Activated CD8-positive, alpha-beta memory T cell treated with anti-CD3 and anti-CD28 coated beads, Interleukin-2, amount 50 U/mL, for 4 hours (primary cell): ENCODE results near the gene SESN3.
"Not testable (repeated sequence)": the region's sequence is repeated elsewhere in the genome, so short reads cannot be mapped to it uniquely, and the experiment has no call there.

Source experiments
- DNase-seq: peaks from one replicate; pipeline ENCODE4 v3.0.0-alpha.2; 2020

Gene SESN3

DNA sequence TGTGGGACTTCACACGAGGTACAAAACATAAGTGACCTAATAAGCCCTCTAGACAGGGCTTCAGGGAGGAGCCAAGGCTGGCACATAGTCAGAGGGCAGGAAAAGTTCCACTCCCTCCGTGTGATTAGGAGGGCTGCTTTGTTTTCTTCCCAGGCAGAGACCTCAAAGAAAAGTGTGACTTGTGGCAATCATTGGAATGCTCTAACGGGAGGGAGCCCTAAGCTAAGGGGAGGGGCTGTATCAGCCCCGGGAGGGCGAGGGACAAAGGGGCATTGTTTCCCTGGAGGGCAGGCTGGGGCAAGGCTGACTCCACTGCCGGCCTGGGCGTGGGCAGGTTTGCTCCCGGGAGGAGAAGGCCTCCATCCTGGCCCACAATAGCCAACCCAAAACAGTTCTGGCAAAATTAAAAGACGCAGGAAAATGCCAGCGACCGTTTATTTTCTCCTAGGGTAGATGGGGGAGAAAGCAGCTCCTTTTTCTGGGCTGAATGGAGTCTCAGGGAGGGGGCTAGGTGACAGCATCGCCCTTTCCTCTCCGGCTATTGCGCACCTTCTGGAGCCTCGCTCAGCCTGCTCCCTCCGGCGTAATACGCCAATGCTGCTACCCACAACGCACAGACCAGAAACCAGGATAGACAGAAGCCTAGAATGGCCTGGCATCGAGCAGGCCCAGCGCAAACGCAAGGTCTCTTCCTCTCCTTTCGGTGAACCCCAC is 81.2 kb downstream of the SESN3 start:
- no peak for DNase-seq

DNA sequence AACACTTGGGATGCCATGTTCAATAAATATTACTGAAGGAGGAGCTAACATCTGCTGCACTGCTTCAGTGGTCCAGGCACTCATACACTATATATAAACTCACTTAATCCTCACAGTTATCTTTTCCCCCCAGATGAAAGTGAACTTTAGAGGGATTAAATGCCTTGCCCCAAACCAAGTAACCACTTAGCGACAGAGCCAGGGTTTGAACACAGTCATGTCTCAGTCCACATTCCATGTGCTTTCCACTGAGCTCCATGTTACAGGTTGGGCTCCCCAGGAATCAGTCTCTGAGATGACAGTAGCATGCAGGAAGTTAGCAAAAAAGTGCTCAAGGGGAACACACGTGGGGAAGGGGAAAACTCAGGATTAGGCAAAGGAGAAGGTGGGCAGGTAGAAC is 82.1 kb downstream of the SESN3 start:
- DNase-seq: no peak

DNA sequence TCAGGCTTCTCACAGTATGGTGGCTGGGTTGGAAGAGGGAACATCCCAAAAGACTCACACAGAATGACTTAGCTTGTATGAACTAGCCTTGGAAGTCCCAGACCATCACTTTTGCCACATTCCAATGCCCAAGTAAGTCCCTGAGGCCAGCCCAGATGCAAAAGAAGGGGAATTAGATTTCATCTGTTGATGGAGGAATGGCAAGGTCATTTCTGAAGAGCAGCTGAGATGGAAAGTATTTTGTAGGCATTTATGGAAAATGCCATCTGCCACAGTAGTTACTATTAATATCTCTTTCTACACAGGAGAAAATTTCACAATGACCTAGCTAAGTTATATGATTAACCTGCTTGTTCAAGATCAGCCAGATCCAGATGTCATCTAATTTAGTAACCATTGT is 82.6 kb downstream of the SESN3 start:
- DNase-seq: no peak

DNA sequence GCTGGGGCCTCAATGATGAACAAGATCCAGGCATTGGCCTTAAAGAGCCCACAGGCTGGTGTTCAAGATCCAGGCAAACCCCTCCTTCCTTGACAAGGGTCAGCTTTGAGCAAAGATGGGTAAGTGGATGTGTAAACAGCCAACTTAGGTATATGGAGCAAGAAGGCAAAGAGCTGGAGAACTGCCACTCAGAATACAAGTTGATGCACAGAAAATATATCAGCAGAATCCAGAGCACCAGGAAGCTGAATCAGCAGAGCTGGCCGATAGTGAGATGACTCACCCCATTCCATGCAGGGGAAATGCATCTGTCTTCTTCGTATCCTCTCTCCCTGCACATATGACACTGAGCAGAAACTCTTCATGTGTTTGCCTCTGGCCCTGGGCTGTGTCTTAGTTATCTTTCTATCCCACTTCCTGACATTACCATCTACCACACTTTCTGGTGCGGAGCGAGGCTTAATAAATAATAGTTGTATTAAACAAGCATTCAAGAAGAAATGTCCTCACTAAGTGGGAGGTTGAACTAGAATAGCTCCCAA is 83.6 kb downstream of the SESN3 start:
- DNase-seq: no peak

DNA sequence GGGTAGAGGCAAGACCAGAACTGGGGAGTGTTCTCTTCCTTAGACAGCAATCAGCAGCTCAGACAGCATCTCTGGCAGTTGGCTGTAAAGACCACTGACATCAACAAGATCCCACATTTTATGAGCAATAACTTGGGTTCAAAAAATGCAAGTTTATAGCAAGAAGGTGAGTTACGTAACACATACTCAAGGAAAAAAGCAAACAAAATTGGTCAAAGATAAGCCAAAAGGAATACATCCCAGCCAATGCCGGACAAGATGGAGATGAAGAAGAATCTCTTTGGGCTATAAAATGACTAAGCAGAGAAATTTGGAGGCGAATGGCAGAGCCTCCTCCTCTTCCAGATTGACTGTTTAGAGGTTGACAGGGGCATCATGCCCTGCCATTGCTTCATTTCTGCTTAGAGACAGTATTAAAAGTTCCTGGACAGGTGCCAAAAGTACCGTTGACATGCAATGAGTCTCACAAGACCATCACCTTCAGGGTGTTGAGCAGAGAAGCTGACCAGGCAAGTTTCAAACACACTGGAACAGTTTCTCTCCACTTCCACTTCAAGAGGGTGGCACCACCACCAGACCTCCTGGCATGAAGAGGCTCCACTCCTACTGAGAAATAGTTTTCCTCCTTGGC is 85.5 kb downstream of the SESN3 start:
- no peak for DNase-seq

DNA sequence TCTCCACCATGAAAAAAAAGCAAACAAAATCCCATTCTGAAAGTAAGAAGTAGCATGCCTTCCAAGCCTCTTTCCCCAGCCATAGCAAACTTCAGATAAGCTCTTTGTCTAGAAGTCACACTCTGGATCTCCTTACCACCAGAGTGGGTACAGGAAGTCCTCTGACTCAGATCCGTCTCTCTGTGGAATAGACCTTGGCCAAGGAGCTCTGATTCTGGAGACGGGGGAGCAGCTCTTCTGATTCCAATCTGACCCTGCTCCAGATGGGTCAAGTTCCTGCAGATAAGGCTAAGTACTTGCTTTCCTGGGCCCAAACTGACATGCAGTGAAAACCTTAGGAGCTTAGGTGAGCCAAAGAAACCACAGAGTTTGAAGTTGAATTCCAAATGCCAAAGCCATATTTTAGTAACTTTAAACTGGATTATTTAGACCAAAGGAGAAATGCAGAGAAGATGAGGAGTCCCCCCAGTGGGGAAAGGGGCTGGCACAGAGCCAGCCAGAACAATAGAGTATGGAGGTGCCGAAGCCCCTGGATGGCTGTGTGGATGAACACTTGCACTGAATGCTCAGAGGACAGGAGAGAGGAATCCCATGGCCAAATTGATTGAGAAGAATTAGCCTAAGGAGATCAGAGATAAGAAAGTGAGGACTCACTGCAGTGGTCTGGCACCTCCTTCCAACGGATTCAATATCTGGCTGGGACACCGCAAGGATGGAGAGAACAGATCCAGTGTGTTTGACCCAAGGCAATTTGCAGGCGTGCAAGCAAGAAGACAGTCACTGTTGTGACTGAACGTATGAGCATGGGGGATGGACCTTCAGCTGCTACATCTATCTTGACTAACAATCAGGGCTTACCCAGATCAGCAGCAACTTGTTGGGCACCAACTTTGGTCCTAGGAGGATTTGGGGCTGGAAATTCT is 86.4 kb downstream of the SESN3 start:
- no peak for DNase-seq

DNA sequence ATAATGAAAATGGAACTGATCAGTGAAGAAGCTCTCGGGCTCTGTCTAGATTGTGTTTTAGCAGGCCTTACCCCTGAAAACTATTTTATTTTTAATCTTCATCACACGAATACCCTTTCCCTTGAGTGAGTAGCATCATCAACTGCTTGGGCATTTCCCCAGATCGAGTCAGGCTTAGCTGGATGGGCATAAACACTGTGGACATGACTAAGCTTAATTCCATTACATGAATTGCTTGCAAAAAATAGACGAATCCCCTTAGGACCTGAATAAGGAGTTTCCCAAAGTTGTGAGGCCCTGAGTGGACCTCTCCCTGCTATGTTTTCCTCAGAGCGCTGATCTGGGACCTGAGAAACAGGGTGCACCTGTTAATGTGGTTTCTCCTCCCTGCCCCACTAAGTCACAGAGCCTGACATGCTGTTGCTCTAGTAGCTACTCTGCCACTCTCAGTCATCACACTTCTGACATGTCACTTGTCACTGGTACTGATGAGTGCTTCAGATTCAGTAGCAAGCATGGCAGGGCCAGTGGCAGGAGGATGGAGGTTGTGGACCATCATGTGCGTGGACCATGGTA is 87.8 kb downstream of the SESN3 start:
- no peak for DNase-seq

DNA sequence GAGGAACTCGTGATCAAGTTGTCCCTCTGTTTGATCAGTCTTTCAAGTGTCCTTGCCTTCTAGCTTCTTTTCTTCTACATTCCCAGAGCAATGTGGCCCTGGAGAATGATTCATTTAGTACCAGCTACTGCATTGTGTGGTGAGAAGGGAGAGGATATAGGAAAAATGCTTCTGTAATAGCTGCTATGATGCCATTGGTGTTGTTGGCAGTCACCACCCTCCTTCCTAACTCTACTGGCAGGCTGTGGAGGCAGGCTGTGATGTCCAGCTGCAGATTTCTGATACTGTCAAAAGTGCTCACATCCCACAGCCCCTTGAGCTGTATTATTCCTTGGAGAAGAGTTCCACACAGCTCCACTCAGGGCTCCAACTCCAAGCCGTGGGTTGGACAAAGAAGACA is 88.6 kb downstream of the SESN3 start:
- DNase-seq: no peak

DNA sequence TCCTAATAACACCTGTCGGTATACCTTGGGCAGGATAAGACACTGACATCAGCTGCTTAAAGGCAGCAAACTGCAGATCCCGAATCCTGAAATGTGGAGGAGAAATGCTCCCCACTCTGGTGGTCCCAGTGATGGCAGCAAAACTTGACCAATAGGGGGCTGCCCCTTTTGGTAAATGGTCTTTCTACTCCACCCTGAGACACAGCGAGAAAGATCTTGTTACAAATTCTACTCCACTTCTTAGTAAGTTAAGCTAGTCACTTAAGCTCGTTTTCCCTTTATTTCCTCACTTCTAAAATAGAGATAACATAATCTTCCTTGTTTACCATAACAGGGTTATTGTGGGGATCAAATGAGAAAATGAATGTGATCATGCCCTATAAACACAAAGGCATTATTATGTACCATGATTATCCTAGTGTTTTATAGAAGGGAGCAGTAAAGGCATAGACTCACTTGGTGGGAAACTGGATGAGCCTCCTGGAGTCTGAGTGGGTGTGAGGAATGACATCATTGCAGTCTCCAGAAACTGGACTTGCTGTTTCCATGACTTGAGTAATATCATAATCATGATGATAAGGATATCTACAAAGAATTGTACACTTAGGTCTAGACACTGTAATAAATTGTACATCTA is 90.5 kb downstream of the SESN3 start:
- no peak for DNase-seq

DNA sequence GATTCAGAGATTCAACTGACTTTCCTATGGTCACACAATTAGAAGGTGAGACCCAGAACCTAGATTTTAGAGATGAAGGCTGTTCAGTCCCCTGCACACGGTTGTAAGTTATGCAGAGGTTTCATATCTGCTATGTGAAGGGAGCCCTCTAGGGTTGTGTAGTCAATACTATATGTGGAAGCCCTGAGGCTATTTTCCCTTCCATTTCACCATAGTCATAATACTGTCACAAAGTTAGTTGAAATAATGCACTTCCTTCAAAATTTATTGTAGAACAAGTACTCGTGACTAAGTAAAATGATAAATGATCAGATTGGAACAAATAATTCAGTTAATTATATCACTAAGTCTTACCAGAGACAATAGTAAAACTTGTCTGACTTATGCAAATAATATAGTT is 92.6 kb downstream of the SESN3 start:
- DNase-seq: no peak

DNA sequence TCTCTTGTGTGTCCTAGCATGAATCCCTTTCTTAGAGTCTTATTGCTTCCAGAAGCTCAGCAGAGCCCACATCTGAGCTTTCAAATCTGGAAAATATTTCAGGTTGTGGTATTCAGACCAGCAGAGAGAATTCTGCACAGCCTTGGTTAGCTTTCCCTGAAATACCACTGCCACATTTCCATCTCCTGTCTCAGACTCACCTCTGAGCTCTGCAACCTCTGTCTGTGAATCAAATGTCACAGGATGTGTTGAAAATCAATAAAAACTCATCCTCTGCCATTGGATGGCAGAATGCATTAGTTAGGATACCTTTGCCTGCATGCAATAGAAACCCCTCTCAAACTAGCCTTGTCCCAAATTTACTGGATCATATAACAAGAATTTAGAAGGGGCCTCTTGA is 93.7 kb downstream of the SESN3 start:
- DNase-seq: no peak

DNA sequence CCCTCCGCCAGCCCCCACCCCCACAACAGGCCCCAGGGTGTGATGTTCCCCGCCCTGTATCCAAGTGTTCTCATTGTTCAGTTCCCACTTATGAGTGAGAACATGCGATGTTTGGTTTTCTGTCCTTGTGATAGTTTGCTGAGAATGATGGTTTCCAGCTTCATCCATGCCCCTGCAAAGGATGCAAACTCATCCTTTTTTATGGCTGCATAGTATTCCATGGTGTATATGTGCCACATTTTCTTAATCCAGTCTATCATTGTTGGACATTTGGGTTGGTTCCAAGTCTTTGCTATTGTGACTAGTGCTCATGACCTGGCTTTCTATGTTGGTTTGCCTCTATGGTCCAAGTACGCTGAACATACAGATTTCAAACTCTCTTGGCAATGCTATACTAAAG is 94.3 kb downstream of the SESN3 start:
- DNase-seq: not testable (repeated sequence)

DNA sequence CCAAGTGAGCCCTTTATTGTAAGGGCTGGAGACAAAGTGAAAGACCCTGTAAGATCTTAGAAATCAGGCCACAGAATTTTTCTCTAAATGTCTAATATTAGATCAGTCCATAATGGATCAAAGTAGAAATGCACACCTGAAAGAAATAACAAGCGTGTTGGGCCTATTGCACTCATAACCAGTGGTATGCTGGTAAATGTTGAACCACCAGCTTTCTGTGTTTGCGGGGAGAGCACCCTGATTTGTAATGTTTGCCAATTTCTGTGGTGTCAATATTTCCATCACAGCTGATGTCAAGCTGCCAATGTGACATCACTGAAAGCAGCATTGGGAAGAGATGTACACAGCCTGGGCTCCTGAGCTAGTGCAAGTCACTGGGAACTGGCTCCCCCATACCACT is 95.1 kb downstream of the SESN3 start:
- DNase-seq: no peak

DNA sequence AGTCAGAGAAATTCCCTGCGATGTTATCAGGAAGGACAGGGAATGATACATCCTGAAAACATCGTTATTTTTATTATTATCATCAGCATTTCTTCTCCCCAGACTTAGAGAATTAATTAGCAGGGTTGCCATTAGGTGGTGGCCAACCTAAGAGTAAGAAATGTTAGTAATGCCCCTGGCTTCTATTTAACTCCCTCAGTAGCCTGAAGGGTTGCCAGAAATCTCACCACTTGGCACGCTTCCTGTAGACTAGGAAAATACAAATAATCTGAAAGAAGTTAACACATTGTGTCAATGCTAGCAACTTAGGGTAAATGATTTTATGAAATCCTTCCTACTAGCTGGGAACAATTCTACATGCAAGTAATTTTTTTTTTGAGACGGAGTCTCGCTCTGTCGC is 95.8 kb downstream of the SESN3 start:
- no peak for DNase-seq

DNA sequence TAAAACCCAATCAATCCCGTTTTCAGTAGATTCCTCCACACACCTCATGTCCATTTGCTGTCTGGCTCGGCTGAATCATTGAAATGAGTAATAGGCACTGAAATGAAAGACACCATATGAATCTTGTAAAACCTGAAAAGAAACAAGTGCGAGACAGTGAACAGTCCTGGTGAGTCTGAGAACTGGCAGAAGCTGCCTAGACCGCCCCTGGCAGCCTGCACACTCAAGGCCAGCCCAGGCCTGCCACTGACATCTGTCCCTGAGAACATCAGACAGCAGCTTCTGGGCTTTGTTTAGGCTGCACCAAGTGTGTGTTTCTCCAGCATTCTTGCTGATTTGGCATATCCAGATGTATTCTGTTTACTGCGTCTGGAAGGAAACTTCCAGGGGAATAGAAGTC is 96.5 kb downstream of the SESN3 start:
- DNase-seq: no peak

DNA sequence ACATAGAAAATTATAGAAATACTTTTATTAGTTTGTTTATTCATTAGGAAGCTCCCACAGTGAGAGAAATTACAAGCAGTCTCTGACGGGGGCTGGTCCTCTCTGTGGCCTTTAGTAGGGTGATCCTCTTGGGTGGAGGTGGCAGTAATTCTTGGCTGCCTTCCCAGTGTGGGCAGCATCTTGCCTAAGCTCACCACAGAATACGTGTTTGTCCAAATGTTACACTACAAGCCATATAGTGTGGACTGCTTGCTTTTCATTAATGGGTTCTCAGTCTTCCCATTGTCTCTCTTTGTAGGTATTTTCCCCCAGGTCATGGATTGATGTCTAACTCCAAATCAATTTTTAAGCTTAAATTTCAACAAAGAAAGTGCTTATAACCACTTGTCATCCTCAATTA is 98.0 kb downstream of the SESN3 start:
- DNase-seq: no peak

DNA sequence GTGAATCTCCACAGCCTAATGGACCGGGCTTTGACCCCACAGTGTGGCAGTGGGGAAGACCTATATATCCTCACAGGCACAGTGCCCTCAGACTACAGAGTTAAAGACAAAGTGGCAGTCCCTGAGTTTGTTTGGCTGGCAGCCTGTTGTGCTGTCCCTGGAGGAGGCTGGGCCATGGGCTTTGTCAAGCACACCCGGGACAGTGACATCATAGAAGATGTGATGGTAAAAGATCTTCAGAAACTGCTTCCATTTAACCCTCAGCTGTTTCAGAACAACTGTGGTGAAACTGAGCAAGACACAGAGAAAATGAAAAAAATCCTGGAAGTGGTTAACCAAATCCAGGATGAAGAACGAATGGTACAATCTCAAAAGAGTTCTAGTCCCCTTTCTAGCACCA is 102.4 kb downstream of the SESN3 start:
- DNase-seq: no peak

DNA sequence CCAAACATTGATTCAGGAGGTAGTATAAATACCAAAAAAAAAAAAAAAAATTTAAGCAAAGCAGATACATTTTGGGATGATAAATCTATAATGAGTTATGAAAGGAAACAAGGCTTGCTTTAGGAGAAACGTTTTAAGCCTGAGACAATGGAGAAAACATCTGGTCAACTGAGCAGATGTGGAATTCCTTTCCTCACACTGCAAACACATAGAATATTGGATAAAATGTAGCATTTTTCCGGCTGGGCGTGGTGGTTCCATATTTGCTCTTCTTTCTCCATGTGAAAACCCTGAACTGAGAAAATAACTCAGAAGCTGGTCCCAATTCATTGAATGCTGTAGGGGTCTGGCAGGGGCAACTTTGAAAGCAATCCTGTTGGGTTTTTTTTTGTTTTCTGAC is 107.4 kb downstream of the SESN3 start:
- DNase-seq: no peak

DNA sequence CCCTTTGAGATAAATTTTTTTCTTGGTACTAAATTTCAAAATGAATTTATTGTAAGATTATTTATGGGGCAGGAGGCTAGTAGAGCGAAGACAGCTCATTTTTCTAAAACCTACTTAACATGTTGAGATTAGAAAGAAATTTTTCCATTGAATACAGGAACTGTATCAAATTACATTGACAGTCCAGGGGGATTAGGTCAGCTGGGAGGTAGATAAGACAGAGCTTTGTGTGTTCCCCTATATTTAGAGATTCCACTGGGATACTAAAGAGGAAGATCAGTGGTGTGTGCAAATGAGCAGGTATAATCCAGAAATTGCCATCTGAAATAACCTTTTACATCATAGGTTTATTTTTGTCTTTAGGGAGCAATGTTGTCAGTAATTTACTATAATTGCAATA is 109.3 kb downstream of the SESN3 start:
- DNase-seq: no peak

DNA sequence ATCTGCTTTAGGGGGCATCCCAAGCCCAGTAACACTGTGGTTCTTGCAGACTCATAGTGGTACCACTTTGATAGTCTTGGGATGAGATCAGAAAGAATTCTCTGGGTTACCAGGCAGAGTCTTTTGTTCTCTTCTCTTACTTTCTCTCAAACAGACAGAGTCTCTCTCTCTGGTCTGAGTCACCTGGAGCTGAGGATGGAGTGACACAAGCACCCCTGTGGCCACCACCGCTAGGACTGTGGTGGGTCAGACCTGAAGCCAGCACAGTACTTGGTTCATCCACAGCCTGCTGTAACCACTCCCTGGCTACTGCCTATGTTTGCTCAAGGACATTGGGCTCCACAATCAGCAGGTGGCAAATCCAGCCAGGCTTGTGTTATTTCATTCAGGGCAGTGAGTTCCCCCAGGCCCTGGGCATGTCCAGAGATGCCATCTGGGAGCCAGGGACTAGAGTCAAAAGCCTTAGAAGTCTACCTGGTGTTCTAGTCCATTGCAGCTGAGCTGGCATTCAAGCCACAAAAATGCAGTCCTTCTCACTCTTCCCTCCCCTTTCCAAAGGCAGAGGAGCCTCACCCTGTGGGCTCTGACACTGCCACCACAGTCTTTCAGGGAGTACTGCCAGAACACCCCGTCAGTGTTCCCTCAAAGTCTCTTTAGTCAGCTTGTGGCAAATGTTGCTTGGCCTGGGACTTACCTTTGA is 111.5 kb downstream of the SESN3 start:
- DNase-seq: no peak

DNA sequence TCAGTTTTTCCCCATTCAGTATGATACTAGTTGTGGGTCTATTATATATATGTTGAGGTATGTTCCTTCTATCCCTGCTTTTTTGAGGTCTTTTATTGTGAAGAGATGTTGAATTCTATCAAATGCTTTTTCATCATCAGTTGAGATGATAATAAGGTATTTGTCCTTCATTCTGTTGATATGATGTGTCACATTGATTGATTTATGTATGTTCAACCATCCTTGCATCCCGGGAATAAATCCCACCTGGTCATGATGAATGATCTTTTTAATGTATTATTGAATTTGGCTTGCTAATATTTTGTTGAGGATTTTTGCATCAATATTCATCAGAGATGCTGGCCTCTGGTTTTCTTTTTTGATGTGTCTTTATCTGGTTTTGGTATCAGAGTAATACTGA is 115.4 kb downstream of the SESN3 start:
- DNase-seq: no peak
